Body of pancreas (tissue), 4 donors: ENCODE measurements around the gene GALNT3.

Experiments
- CTCF ChIP-seq, 7 experiments: fragments of 450-650 bp in 4 of 7; fragments of 200-600 bp in 3 of 7; sonication (generic) in 3 of 7; IDR thresholded peaks; one replicate each; pipeline ENCODE4 v1.5.1; 2016 to 2019; ENCODE audit warnings: antibody characterized with exemption in 7 of 7
- POLR2A ChIP-seq, 3 donors: fragments of 450-650 bp; IDR thresholded peaks; one replicate each; pipeline ENCODE4 v1.6.1; 2016; ENCODE audit warnings: antibody characterized with exemption in 3 of 3, mild to moderate bottlenecking in 2 of 3

- no peak for TF ChIP-seq CTCF (IDR thresholded peaks at IDR 0.05)
- TF ChIP-seq POLR2A (IDR thresholded peaks at IDR 0.05): no peak
Measured at GRCh38 chr2:165776013-165776412, 18.0 kb downstream of the GALNT3 start.
